HL-60 (cell line): ENCODE data around the gene SLC16A11.

Source experiments
- SPI1 ChIP-seq: IDR thresholded peaks from 2 replicates; pipeline ENCODE4 v1.6.1; 2012; ENCODE audit warnings: low read depth, mild to moderate bottlenecking, borderline replicate concordance
- TF ChIP-seq, protein P1 (sequence below): IDR thresholded peaks from one replicate; pipeline ENCODE4 v1.5.1; 2011; ENCODE audit warnings: low read length, control low read depth, inconsistent platforms; ENCODE audit not compliant: insufficient read depth
- TF ChIP-seq, protein P2 (sequence below): IDR thresholded peaks from 2 replicates; pipeline ENCODE4 v1.6.1; 2012; ENCODE audit warnings: low read depth; ENCODE audit not compliant: insufficient replicate concordance

DNA sequence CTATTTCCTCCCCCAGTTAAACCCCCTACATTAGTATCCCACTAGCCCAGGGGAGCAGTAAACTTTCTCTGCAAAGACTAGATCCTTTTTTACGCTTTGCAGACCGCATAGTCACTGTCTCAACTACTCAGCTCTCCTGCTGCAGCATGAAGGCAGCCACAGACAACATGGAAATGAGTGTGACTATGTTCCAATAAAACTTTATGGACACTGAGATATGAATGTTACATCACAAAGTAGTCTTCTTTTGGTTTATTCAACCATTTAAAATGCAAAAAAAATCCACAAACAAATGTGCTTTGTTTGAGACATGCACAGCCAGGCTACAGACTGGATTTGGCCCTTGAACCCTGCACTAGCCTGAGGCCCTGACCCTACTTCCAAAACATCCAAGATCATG lies 33.4 kb downstream of the SLC16A11 start:
- TF ChIP-seq, protein P1, sequence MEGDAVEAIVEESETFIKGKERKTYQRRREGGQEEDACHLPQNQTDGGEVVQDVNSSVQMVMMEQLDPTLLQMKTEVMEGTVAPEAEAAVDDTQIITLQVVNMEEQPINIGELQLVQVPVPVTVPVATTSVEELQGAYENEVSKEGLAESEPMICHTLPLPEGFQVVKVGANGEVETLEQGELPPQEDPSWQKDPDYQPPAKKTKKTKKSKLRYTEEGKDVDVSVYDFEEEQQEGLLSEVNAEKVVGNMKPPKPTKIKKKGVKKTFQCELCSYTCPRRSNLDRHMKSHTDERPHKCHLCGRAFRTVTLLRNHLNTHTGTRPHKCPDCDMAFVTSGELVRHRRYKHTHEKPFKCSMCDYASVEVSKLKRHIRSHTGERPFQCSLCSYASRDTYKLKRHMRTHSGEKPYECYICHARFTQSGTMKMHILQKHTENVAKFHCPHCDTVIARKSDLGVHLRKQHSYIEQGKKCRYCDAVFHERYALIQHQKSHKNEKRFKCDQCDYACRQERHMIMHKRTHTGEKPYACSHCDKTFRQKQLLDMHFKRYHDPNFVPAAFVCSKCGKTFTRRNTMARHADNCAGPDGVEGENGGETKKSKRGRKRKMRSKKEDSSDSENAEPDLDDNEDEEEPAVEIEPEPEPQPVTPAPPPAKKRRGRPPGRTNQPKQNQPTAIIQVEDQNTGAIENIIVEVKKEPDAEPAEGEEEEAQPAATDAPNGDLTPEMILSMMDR, result no peak
- no peak for TF ChIP-seq SPI1
- TF ChIP-seq, protein P2, sequence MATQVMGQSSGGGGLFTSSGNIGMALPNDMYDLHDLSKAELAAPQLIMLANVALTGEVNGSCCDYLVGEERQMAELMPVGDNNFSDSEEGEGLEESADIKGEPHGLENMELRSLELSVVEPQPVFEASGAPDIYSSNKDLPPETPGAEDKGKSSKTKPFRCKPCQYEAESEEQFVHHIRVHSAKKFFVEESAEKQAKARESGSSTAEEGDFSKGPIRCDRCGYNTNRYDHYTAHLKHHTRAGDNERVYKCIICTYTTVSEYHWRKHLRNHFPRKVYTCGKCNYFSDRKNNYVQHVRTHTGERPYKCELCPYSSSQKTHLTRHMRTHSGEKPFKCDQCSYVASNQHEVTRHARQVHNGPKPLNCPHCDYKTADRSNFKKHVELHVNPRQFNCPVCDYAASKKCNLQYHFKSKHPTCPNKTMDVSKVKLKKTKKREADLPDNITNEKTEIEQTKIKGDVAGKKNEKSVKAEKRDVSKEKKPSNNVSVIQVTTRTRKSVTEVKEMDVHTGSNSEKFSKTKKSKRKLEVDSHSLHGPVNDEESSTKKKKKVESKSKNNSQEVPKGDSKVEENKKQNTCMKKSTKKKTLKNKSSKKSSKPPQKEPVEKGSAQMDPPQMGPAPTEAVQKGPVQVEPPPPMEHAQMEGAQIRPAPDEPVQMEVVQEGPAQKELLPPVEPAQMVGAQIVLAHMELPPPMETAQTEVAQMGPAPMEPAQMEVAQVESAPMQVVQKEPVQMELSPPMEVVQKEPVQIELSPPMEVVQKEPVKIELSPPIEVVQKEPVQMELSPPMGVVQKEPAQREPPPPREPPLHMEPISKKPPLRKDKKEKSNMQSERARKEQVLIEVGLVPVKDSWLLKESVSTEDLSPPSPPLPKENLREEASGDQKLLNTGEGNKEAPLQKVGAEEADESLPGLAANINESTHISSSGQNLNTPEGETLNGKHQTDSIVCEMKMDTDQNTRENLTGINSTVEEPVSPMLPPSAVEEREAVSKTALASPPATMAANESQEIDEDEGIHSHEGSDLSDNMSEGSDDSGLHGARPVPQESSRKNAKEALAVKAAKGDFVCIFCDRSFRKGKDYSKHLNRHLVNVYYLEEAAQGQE, result no peak
